ENCODE data around the gene ALDOC. TPM values are rescaled to one million over a fixed set of nuclear protein-coding genes. Genes with fewer than 3 reads are reported as not detected.

The ALDOC gene
- total RNA-seq, 1 donor from 2014 or later, result 10.3 TPM

GRCh38 chr17:28575126-28575795 is 1.4 kb downstream of the ALDOC start:
- Histone ChIP-seq H3K79me2 (ENCODE audit: insufficient read depth, low read length) (peaks cover 10% of the 10 kb centered on the region), H3K4me1 (ENCODE audit: insufficient read depth, low read length) (peaks cover 10% of the 10 kb centered on the region), H3K4me3 (ENCODE audit: insufficient read depth, low read depth, low read length) (no peak overlapping the region), H3K9ac (ENCODE audit: low read length) (no peak overlapping the region), H2AFZ (ENCODE audit: low read depth, low read length) (no peak overlapping the region), H3K36me3 (ENCODE audit: insufficient read depth, low read length) (peaks cover 21% of the 10 kb centered on the region), H4K20me1 (ENCODE audit: insufficient read depth, low read length) (peaks cover 4% of the 10 kb centered on the region), H3K4me2 (ENCODE audit: low read length) (no peak overlapping the region), H3K27ac (ENCODE audit: low read depth, low read length) (no peak overlapping the region), H3K27me3 (ENCODE audit: insufficient read depth, low read length) (no peaks in the 10 kb centered on the region), H3K9me3 (ENCODE audit: insufficient read depth, low read depth, low read length) (no peaks in the 10 kb centered on the region)
- TF ChIP-seq EZH2 (IDR thresholded peaks at IDR 0.05; ENCODE audit: insufficient read depth, low read length), result no peak
- TF ChIP-seq CTCF (IDR thresholded peaks at IDR 0.05; ENCODE audit: insufficient read depth, low read depth, low read length), result no peak
- H3K27ac Mint-ChIP-seq (ENCODE audit: unreplicated experiment), result no peak overlapping the region
- peaks cover 17% of the 10 kb centered on the region for H3K36me3 Mint-ChIP-seq (ENCODE audit: low read depth, unreplicated experiment)
- peaks cover 6% of the 10 kb centered on the region for H3K4me1 Mint-ChIP-seq (ENCODE audit: low read depth, unreplicated experiment)
- peaks cover 7% of the 10 kb centered on the region for H3K27me3 Mint-ChIP-seq (ENCODE audit: low read depth, unreplicated experiment)
- H3K4me3 Mint-ChIP-seq (ENCODE audit: unreplicated experiment), result no peak overlapping the region
- H3K9me3 Mint-ChIP-seq (ENCODE audit: unreplicated experiment), result no peaks in the 10 kb centered on the region
- FAIRE-seq (no peak), DNase-seq (ENCODE audit: low read depth) (no peak)

- Mint-ChIP-seq H3K27me3 (ENCODE audit: low read depth, unreplicated experiment) (peaks cover 7% of the 10 kb centered on the region), H3K4me1 (ENCODE audit: low read depth, unreplicated experiment) (peaks cover 10% of the 10 kb centered on the region), H3K36me3 (ENCODE audit: low read depth, unreplicated experiment) (peaks cover 13% of the 10 kb centered on the region), H3K27ac (ENCODE audit: unreplicated experiment) (no peak overlapping the region), H3K4me3 (ENCODE audit: unreplicated experiment) (no peak overlapping the region), H3K9me3 (ENCODE audit: unreplicated experiment) (no peaks in the 10 kb centered on the region)
- Histone ChIP-seq H3K4me3 (ENCODE audit: insufficient read depth, low read depth, low read length) (no peak overlapping the region), H2AFZ (ENCODE audit: low read depth, low read length) (no peak overlapping the region), H3K4me1 (ENCODE audit: insufficient read depth, low read length) (peaks cover 14% of the 10 kb centered on the region), H3K9ac (ENCODE audit: low read length) (no peak overlapping the region), H3K9me3 (ENCODE audit: insufficient read depth, low read depth, low read length) (no peaks in the 10 kb centered on the region), H3K27me3 (ENCODE audit: insufficient read depth, low read length) (no peaks in the 10 kb centered on the region), H3K4me2 (ENCODE audit: low read length) (no peak overlapping the region), H3K79me2 (ENCODE audit: insufficient read depth, low read length) (peaks cover 17% of the 10 kb centered on the region), H3K36me3 (ENCODE audit: insufficient read depth, low read length) (peaks cover 19% of the 10 kb centered on the region), H4K20me1 (ENCODE audit: insufficient read depth, low read length) (peaks cover 6% of the 10 kb centered on the region), H3K27ac (ENCODE audit: low read depth, low read length) (no peak overlapping the region)
- no peak for DNase-seq (ENCODE audit: low read depth)
- no peak for FAIRE-seq
- TF ChIP-seq CTCF (IDR thresholded peaks at IDR 0.05; ENCODE audit: insufficient read depth, low read depth, low read length), result no peak
- no peak for TF ChIP-seq EZH2 (IDR thresholded peaks at IDR 0.05; ENCODE audit: insufficient read depth, low read length)
Measured at GRCh38 chr17:28574526-28574925, 2.2 kb downstream of the ALDOC start.

- Mint-ChIP-seq H3K9me3 (ENCODE audit: unreplicated experiment) (no peaks in the 10 kb centered on the region), H3K4me3 (ENCODE audit: unreplicated experiment) (no peak overlapping the region), H3K4me1 (ENCODE audit: low read depth, unreplicated experiment) (peaks cover 11% of the 10 kb centered on the region), H3K27ac (ENCODE audit: unreplicated experiment) (no peak overlapping the region), H3K27me3 (ENCODE audit: low read depth, unreplicated experiment) (peaks cover 7% of the 10 kb centered on the region), H3K36me3 (ENCODE audit: low read depth, unreplicated experiment) (peaks cover 10% of the 10 kb centered on the region)
- Histone ChIP-seq H3K36me3 (ENCODE audit: insufficient read depth, low read length) (peaks cover 15% of the 10 kb centered on the region), H4K20me1 (ENCODE audit: insufficient read depth, low read length) (peaks cover 11% of the 10 kb centered on the region), H3K4me1 (ENCODE audit: insufficient read depth, low read length) (peaks cover 14% of the 10 kb centered on the region), H2AFZ (ENCODE audit: low read depth, low read length) (no peak overlapping the region), H3K4me3 (ENCODE audit: insufficient read depth, low read depth, low read length) (no peak overlapping the region), H3K79me2 (ENCODE audit: insufficient read depth, low read length) (peaks cover 22% of the 10 kb centered on the region), H3K9ac (ENCODE audit: low read length) (no peak overlapping the region), H3K27ac (ENCODE audit: low read depth, low read length) (no peak overlapping the region), H3K9me3 (ENCODE audit: insufficient read depth, low read depth, low read length) (no peaks in the 10 kb centered on the region), H3K4me2 (ENCODE audit: low read length) (no peak overlapping the region), H3K27me3 (ENCODE audit: insufficient read depth, low read length) (no peaks in the 10 kb centered on the region)
- TF ChIP-seq CTCF (IDR thresholded peaks at IDR 0.05; ENCODE audit: insufficient read depth, low read depth, low read length) (no peak), EZH2 (IDR thresholded peaks at IDR 0.05; ENCODE audit: insufficient read depth, low read length) (no peak)
- DNase-seq (ENCODE audit: low read depth) (no peak), FAIRE-seq (no peak)
Measured at GRCh38 chr17:28573966-28574480, 2.7 kb downstream of the ALDOC start.

All from astrocyte (in vitro differentiated cells and primary cell).